Panc1 (cell line): ENCODE measurements around the gene ZNF552. TPM values are rescaled to one million over a fixed set of nuclear protein-coding genes. Genes with fewer than 3 reads are reported as not detected.

Experiments used
- ATAC-seq: fragments of 200-7000 bp; cut with Tn5 transposase; 2 replicates; pipeline ENCODE4 v1.9.1; 2020; ENCODE audit warnings: mild to moderate bottlenecking, moderate library complexity
- BruUV-seq: library from RNA; stranded (reverse); fragments of 400-500 nt; replicated peaks from 2 replicates; lab custom pipeline; 2021; lab: Mats Ljungman, UMichigan
- CTCF ChIA-PET: fragments of 300-600 bp; sonication (Branson Sonifier 250); formaldehyde crosslinking; loops from one replicate; lab custom pipeline; 2022; ENCODE audit warnings: antibody characterized with exemption; lab: Charles Lee
- POLR2A ChIA-PET: fragments of 300-600 bp; sonication (Branson Sonifier 250); formaldehyde crosslinking; loops from one replicate; lab custom pipeline; 2022; ENCODE audit warnings: antibody characterized with exemption; lab: Charles Lee
- DNase-seq: peaks from one replicate; pipeline ENCODE4 v3.0.0-alpha.2; 2010; ENCODE audit warnings: low read depth, low spot score
- H3K27ac ChIP-seq: 2 replicates; pipeline ENCODE4 v1.5.1; 2011; ENCODE audit warnings: mild to moderate bottlenecking, low read length, inconsistent platforms
- H3K27me3 ChIP-seq: fragments of 200-500 bp; sonication (Bioruptor generic); 2 replicates; pipeline ENCODE4 v1.6.0; 2014; ENCODE audit warnings: low read length, inconsistent platforms; ENCODE audit not compliant: control insufficient read depth, insufficient read depth
- H3K36me3 ChIP-seq: fragments of 200-500 bp; sonication (Bioruptor generic); 2 replicates; pipeline ENCODE4 v1.5.1; 2014; ENCODE audit warnings: inconsistent platforms, mild to moderate bottlenecking, low read length, moderate library complexity; ENCODE audit not compliant: control insufficient read depth, insufficient read depth
- H3K4me1 ChIP-seq: 2 replicates; pipeline ENCODE4 v1.5.1; 2011; ENCODE audit warnings: inconsistent platforms, mild to moderate bottlenecking, low read length, moderate library complexity; ENCODE audit not compliant: control insufficient read depth, insufficient read depth
- H3K4me3 ChIP-seq, 2 experiments: 2 replicates each; pipeline ENCODE4 v1.5.1; 2011 to 2012; ENCODE audit warnings: low read depth in 2 of 2, low read length in 2 of 2, mild to moderate bottlenecking in 2 of 2, inconsistent platforms in 1 of 2, moderate library complexity in 1 of 2
- H3K9me3 ChIP-seq: fragments of 200-500 bp; sonication (Bioruptor generic); 2 replicates; pipeline ENCODE4 v1.5.1; 2014; ENCODE audit warnings: low read depth, mild to moderate bottlenecking, inconsistent platforms, low read length, moderate library complexity; ENCODE audit not compliant: control insufficient read depth, insufficient read depth
- CTCF ChIP-seq: fragments of 450-650 bp; IDR thresholded peaks from 2 replicates; pipeline ENCODE4 v1.5.1; 2017; ENCODE audit warnings: mild to moderate bottlenecking
- POLR2AphosphoS5 ChIP-seq: IDR thresholded peaks from 2 replicates; pipeline ENCODE4 v1.6.1; 2012; ENCODE audit warnings: mild to moderate bottlenecking, low read depth, low read length, moderate library complexity
- REST ChIP-seq, 2 experiments: IDR thresholded peaks; 2 replicates each; pipeline ENCODE4 v1.6.1; 2011 to 2012; ENCODE audit warnings: low read depth in 2 of 2, control low read depth in 1 of 2, low read length in 1 of 2, mild to moderate bottlenecking in 1 of 2, moderate library complexity in 1 of 2; ENCODE audit not compliant: insufficient read depth in 1 of 2
- SIN3A ChIP-seq: IDR thresholded peaks from 2 replicates; pipeline ENCODE4 v1.6.1; 2012; ENCODE audit warnings: low read depth, mild to moderate bottlenecking, low read length, moderate library complexity, borderline replicate concordance; ENCODE audit not compliant: insufficient read depth
- TCF7L2 ChIP-seq: IDR thresholded peaks from 2 replicates; pipeline ENCODE4 v1.6.1; 2011; ENCODE audit warnings: mild to moderate bottlenecking, low read depth, low read length, inconsistent platforms
- in situ Hi-C: cut with HindIII; loops from 2 replicates; pipeline ENCODE4 v1.10.0; 2016; ENCODE audit warnings: low sequenced_read_pairs, low pct_unique_long_range_greater_than_20kb
- intact Hi-C: fragments of 100-400 bp; cut with micrococcal nuclease; formaldehyde crosslinking; loops from one replicate; pipeline ENCODE4 v1.10.0; 2022; ENCODE audit not compliant: unreplicated experiment
- total RNA-seq: library from RNA; stranded (reverse); gene quantifications from one replicate; pipeline ENCODE4 v1.2.1, GENCODE V29; 2021; ENCODE audit not compliant: unreplicated experiment

The ZNF552 gene
- total RNA-seq, 1 experiment from 2014 or later = 7.5 TPM

GRCh38 chr19:57789288-57789687, 25.4 kb downstream of the ZNF552 start:
- ChIA-PET POLR2A (no interaction called here), CTCF (no interaction called here)
- Histone ChIP-seq H3K27ac (no peak overlapping the region), H3K4me1 (no peaks in the 10 kb centered on the region), H3K27me3 (no peaks in the 10 kb centered on the region), H3K4me3 (no peak overlapping the region), H3K9me3 (peaks cover 12% of the 10 kb centered on the region; the same call in 1 of the 2 replicates), H3K36me3 (no peaks in the 10 kb centered on the region)
- TF ChIP-seq CTCF (no peak), SIN3A (no peak), REST (IDR thresholded peaks at IDR 0.05; ENCODE audit: insufficient read depth in 1 of 2, low read depth in 2 of 2, low read length in 1 of 2) (no peak), TCF7L2 (no peak), POLR2AphosphoS5 (no peak)
- ATAC-seq (no peak), DNase-seq (no peak)
- in situ Hi-C loops = no loop called here
- intact Hi-C loops = no loop called here
- no TSS peak for BruUV-seq

DNA sequence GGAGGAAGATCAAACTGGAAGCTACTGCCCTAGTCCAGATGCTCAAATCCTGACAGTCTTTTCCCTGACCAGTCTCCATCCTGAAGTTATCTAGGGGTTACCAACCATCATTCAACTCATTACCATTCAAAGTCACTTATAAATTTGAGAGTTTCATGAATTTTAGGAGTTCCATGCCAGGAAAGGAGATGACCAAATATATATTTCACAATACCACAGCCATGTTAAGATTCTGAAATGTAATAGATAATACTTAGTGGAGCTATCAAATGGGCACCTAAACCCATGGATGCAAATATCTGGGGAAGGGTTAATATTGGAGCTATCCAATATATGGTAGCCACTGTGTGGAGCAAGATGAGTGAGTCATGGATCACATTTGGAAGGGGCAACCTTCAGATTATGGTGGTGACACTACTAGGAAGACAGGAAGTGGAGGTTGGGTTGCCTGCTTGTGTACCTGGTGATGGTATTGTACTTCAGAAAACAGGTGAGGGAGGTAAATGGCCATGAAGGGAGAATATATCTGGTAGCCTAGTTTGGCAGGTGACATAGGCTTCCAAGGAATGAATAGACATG, 26.5 kb downstream of the ZNF552 start:
- Histone ChIP-seq H3K4me1 (no peaks in the 10 kb centered on the region), H3K9me3 (peaks cover 16% of the 10 kb centered on the region; the same call in 1 of the 2 replicates), H3K36me3 (no peaks in the 10 kb centered on the region), H3K27me3 (no peaks in the 10 kb centered on the region), H3K4me3 (no peak overlapping the region), H3K27ac (no peak overlapping the region)
- no peak for ATAC-seq
- intact Hi-C loops = no loop called here
- DNase-seq = no peak
- in situ Hi-C loops = no loop called here
- BruUV-seq = TSS peak; percentile 11
- POLR2A ChIA-PET = no interaction called here
- TF ChIP-seq TCF7L2 (no peak), POLR2AphosphoS5 (no peak), REST (IDR thresholded peaks at IDR 0.05; ENCODE audit: insufficient read depth in 1 of 2, low read depth in 2 of 2, low read length in 1 of 2) (no peak), CTCF (no peak), SIN3A (no peak)
- CTCF ChIA-PET = no interaction called here
